ENCODE measurements around the gene ARSI.

ARSI gene

GRCh38 chr5:150302301-150303069, at the start of gene ARSI:
Gene ARSI, minus strand, starts transcription at chr5:150302905. Its CDS starts 532 bp downstream, at chr5:150302373.
- no peak for DNase-seq (ENCODE audit: extremely low read depth in 1 of 2, low read depth in 1 of 2)

GRCh38 chr5:150350524-150351344, 48.0 kb upstream of the ARSI start:
- DNase-seq (ENCODE audit: extremely low read depth in 1 of 2, low read depth in 1 of 2): peak in 1 of 2 donors; percentile 13

- DNase-seq (ENCODE audit: extremely low read depth in 1 of 2, low read depth in 1 of 2): no peak
Observed at GRCh38 chr5:150349681-150350275, 47.1 kb upstream of the ARSI start.

GRCh38 chr5:150347451-150347850, 44.7 kb upstream of the ARSI start:
- DNase-seq (ENCODE audit: extremely low read depth in 1 of 2, low read depth in 1 of 2): no peak

GRCh38 chr5:150347003-150347402, 44.3 kb upstream of the ARSI start:
- DNase-seq (ENCODE audit: extremely low read depth in 1 of 2, low read depth in 1 of 2): no peak

- no peak for DNase-seq (ENCODE audit: extremely low read depth in 1 of 2, low read depth in 1 of 2)
Observed at GRCh38 chr5:150346592-150346991, 43.9 kb upstream of the ARSI start.

GRCh38 chr5:150345716-150346115, 43.0 kb upstream of the ARSI start:
- no peak for DNase-seq (ENCODE audit: extremely low read depth in 1 of 2, low read depth in 1 of 2)

GRCh38 chr5:150343994-150344631, 41.4 kb upstream of the ARSI start:
- no peak for DNase-seq (ENCODE audit: extremely low read depth in 1 of 2, low read depth in 1 of 2)

- DNase-seq (ENCODE audit: extremely low read depth in 1 of 2, low read depth in 1 of 2): no peak
Observed at GRCh38 chr5:150342583-150342982, 39.9 kb upstream of the ARSI start.

- DNase-seq (ENCODE audit: extremely low read depth in 1 of 2, low read depth in 1 of 2): no peak
Observed at GRCh38 chr5:150341989-150342388, 39.3 kb upstream of the ARSI start.

GRCh38 chr5:150341331-150341730, 38.6 kb upstream of the ARSI start:
- no peak for DNase-seq (ENCODE audit: extremely low read depth in 1 of 2, low read depth in 1 of 2)

GRCh38 chr5:150340614-150341255, 38.0 kb upstream of the ARSI start:
- DNase-seq (ENCODE audit: extremely low read depth in 1 of 2, low read depth in 1 of 2): no peak

- no peak for DNase-seq (ENCODE audit: extremely low read depth in 1 of 2, low read depth in 1 of 2)
Observed at GRCh38 chr5:150339841-150340240, 37.1 kb upstream of the ARSI start.

- DNase-seq (ENCODE audit: extremely low read depth in 1 of 2, low read depth in 1 of 2): no peak
Observed at GRCh38 chr5:150339165-150339564, 36.5 kb upstream of the ARSI start.

GRCh38 chr5:150338546-150338945, 35.8 kb upstream of the ARSI start:
- DNase-seq (ENCODE audit: extremely low read depth in 1 of 2, low read depth in 1 of 2): no peak

- no peak for DNase-seq (ENCODE audit: extremely low read depth in 1 of 2, low read depth in 1 of 2)
Observed at GRCh38 chr5:150335778-150336177, 33.1 kb upstream of the ARSI start.

GRCh38 chr5:150333400-150333799, 30.7 kb upstream of the ARSI start:
- no peak for DNase-seq (ENCODE audit: extremely low read depth in 1 of 2, low read depth in 1 of 2)

- no peak for DNase-seq (ENCODE audit: extremely low read depth in 1 of 2, low read depth in 1 of 2)
Observed at GRCh38 chr5:150329881-150330876, 27.5 kb upstream of the ARSI start.

- no peak for DNase-seq (ENCODE audit: extremely low read depth in 1 of 2, low read depth in 1 of 2)
Observed at GRCh38 chr5:150329038-150329437, 26.3 kb upstream of the ARSI start.

GRCh38 chr5:150328515-150328914, 25.8 kb upstream of the ARSI start:
- DNase-seq (ENCODE audit: extremely low read depth in 1 of 2, low read depth in 1 of 2): no peak
